ENCODE data around the gene IBA57.

DNA sequence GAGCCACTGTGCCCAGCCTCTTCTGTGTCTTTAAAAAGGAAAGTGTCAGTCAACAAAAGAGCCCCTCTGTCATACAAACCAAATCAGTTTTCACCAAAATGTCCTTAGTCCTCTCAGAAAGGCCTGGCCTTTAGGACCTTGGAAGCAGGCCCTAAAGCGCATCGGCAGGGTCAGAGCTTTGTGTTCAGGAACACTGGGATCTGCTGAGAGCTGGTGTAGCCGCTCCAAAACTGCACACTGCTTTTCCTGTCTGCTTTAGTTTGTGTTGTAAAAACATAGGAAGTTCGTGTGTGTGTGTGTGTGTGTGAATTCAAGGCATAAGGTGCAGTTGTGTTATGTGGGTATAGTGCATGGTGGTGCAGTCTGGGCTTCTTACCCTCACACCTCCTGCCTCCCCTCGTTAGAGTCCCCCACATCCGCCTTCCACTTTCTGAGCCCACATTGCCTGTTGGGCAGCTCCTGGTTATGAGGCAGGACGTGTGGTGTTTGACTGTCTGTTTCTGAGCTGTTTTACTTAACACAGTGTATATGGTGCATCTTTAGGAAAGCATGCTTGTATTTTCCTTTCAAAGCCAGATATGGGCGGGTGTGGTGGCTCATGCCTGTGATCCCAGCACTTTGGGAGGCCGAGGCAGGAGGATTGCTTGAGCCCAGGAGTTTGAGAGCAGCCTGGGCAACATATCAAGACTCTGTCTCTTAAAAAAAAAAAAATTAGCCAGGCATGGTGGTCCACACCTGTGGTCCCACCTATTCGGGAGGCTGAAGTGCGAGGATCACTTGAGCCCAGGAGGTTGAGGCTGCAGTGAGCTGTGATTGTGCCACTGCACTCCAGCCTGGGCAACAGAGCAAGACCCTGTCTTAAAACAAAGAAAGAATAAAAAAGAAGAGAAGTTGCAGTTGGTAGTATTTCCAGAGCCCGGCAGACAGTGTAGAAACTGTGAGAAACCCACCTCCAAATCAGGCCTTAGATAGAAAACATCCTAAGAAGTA is 12.4 kb downstream of the IBA57 start:
- TF ChIP-seq CTCF (IDR thresholded peaks at IDR 0.05) (no peak), POLR2A (IDR thresholded peaks at IDR 0.05) (no peak), POLR2AphosphoS5 (IDR thresholded peaks at IDR 0.05) (no peak)
